ENCODE data around the gene NEUROD2. TPM values are rescaled to one million over a fixed set of nuclear protein-coding genes. Genes with fewer than 3 reads are reported as not detected.

NEUROD2 gene
- total and polyA plus RNA-seq, 2 of the 8 experiments (the other 6 are each of a cell fraction or from before 2014, with no cell fraction given), result not detected

DNA sequence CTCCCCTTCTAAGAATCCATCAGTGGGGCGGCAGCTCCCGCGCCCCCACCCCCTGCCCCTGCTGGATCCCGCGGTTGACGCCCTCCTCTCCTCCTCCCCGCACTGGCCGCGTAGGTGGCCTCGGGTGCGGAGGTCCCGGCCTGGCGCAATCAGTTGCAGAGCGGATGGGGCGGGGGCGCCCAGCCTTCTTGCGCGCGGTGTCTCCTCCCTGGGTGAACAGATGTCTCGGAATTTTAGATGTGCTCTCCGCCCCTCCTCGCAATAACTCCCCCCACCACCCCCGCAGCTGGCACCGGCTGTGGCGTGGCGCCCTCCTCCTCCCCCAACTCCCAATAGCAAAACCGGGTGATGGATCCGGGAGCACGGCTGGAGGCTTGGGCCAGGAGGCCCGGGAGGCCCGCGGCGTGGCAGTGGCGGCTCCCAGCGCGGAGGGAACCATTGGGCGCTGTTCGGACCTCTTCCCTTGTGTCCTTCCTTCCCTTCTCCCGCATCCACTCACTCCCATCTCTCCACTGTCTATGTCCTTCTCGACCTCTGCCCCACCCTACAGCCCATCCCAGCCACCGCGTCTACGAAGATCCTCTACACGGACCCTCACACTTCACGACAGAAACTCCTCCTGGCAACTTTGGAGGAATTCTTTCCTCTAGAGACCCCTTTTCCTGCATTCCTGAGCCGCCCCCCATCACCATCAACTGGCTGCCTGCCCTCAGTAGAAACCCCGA is 11.0 kb downstream of the NEUROD2 start:
- Histone ChIP-seq H3K9me3 (ENCODE audit: insufficient read depth in 2 of 2, low read depth in 1 of 2, low read length in 1 of 2) (no peaks in the 10 kb centered on the region), H3K14ac (ENCODE audit: insufficient read length) (no peak overlapping the region), H2AFZ (ENCODE audit: low read length) (no peak overlapping the region), H3K18ac (ENCODE audit: extremely low read depth, low read length) (no peak overlapping the region), H3K79me2 (ENCODE audit: control insufficient read depth in 1 of 2, insufficient read depth in 2 of 2, low read length in 2 of 2) (no peaks in the 10 kb centered on the region), H4K91ac (replicated peaks; ENCODE audit: insufficient read length, low read length) (no peak overlapping the region), H2BK20ac (ENCODE audit: low read length) (peak overlapping the region; percentile 74; the same call in 1 of the 2 replicates), H4K20me1 (replicated peaks in 1 of 2; ENCODE audit: control insufficient read depth in 1 of 2, insufficient read depth in 2 of 2, low read length in 2 of 2) (peaks cover 6 to 16% of the 10 kb centered on the region in 2 experiments), H3K4me3 (ENCODE audit: extremely low read depth in 1 of 4, insufficient read depth in 2 of 4, low read depth in 3 of 4, low read length in 4 of 4) (peak overlapping the region in 3 of 4 experiments; percentile 3 to 51 (median 4); a peak in 3 of 8 replicates), H3K27me3 (replicated peaks in 1 of 4; ENCODE audit: control insufficient read depth in 3 of 4, extremely low read depth in 1 of 4, insufficient read depth in 3 of 4, low read length in 3 of 4) (peaks cover 65 to 93% (median 89%) of the 10 kb centered on the region in 4 experiments), H2BK5ac (ENCODE audit: low read depth, low read length) (no peak overlapping the region), H3K4me1 (replicated peaks in 1 of 4; ENCODE audit: control insufficient read depth in 3 of 4, insufficient read depth in 4 of 4, low read length in 3 of 4) (peaks cover under 1 to 44% (median 33%) of the 10 kb centered on the region in 4 experiments), H4K5ac (ENCODE audit: insufficient read length, low read depth, low read length) (no peak overlapping the region), H4K8ac (ENCODE audit: extremely low read depth, insufficient read depth, low read length) (no peak overlapping the region), H2BK12ac (ENCODE audit: low read depth, low read length) (peak overlapping the region; percentile 95; the same call in 1 of the 2 replicates), H3K4ac (replicated peaks; ENCODE audit: insufficient read length, low read depth, low read length) (no peak overlapping the region), H3K79me1 (ENCODE audit: low read depth, low read length) (no peaks in the 10 kb centered on the region), H3K23me2 (ENCODE audit: low read depth, low read length) (peaks cover 7% of the 10 kb centered on the region; the same call in 1 of the 2 replicates), H2AK5ac (ENCODE audit: low read depth, low read length) (no peak overlapping the region), H3K4me2 (ENCODE audit: insufficient read depth in 1 of 2, low read depth in 2 of 2, low read length in 2 of 2) (peak overlapping the region; percentile 59 to 66), H3K23ac (ENCODE audit: insufficient read length) (no peak overlapping the region), H2BK120ac (replicated peaks; ENCODE audit: low read depth, low read length) (no peak overlapping the region), H3K56ac (replicated peaks; ENCODE audit: insufficient read length, low read depth, low read length) (no peak overlapping the region), H3K27ac (ENCODE audit: low read depth, low read length) (no peak overlapping the region), H2BK15ac (ENCODE audit: low read length) (no peak overlapping the region), H3K36me3 (ENCODE audit: control insufficient read depth in 2 of 4, insufficient read depth in 4 of 4, low read length in 3 of 4) (peaks cover 0 to 2% (median 0%) of the 10 kb centered on the region in 4 experiments; a peak in 1 of 8 replicates), H3K9ac (replicated peaks in 1 of 4; ENCODE audit: extremely low read depth in 1 of 4, low read depth in 3 of 4, low read length in 3 of 4) (no peak overlapping the region)
- ChIA-PET CTCF (ENCODE audit: partially characterized antibody) (interaction anchor here (0.6 to 4.8 kb wide), 12 partner anchors 9 to 49 kb away, joined by 3 to 20 read pairs (median 4); no protein-coding TSS in a partner anchor), POLR2A (ENCODE audit: partially characterized antibody) (interaction anchor here (1.2 to 2.4 kb wide), 3 partner anchors 7 to 10 kb away, joined by 4 to 15 read pairs (median 6); no protein-coding TSS in a partner anchor)
- FAIRE-seq, result no peak
- TF ChIP-seq EZH2 (IDR thresholded peaks at IDR 0.05; ENCODE audit: low read depth, low read length, severe bottlenecking), result peak; percentile 90
- TF ChIP-seq CBX8 (IDR thresholded peaks at IDR 0.05; ENCODE audit: borderline replicate concordance, low read depth, low read length), result peak; percentile 48; the same call in 1 of the 2 replicates
- TF ChIP-seq, protein P1, sequence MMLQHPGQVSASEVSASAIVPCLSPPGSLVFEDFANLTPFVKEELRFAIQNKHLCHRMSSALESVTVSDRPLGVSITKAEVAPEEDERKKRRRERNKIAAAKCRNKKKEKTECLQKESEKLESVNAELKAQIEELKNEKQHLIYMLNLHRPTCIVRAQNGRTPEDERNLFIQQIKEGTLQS (IDR thresholded peaks at IDR 0.05; ENCODE audit: insufficient read depth, low read depth, low read length), result no peak
- TF ChIP-seq SUZ12 (IDR thresholded peaks at IDR 0.05; ENCODE audit: low read length), result peak; percentile 97
- no peak for TF ChIP-seq JUND (IDR thresholded peaks at IDR 0.05; ENCODE audit: low read length)
- TF ChIP-seq RNF2 (IDR thresholded peaks at IDR 0.05; ENCODE audit: borderline replicate concordance, low read depth, low read length, missing control alignments, poor library complexity, severe bottlenecking), result peak; percentile 80
- 2% methylated on average over 20 of the region's 47 CpGs; no CpG with 5 or more reads in 1 of the 2 experiments for WGBS, 2 experiments (ENCODE audit: extremely low coverage in 1 of 2, insufficient coverage in 1 of 2, insufficient read length in 1 of 2, insufficient replicate concordance in 2 of 2, low coverage in 1 of 2, low lambda C conversion rate in 2 of 2, missing lambda C conversion rate in 1 of 2)
- peak in 1 of 2 experiments; percentile 53 for DNase-seq (ENCODE audit: low read depth in 1 of 2, low spot score in 2 of 2)
